Endothelial cell of umbilical vein (primary cell): ENCODE results near the gene TMEM179B. TPM values are rescaled to one million over a fixed set of nuclear protein-coding genes. Genes with fewer than 3 reads are reported as not detected.
"Not testable (repeated sequence)": the region's sequence is repeated elsewhere in the genome, so short reads cannot be mapped to it uniquely, and the experiment has no call there.

Experiments used
- BruUV-seq: library from RNA; stranded (reverse); fragments of 400-500 nt; replicated peaks from 2 replicates; lab custom pipeline; 2021; lab: Mats Ljungman, UMichigan
- CTCF ChIA-PET: fragments of 300-600, 350-600 bp; sonication (Branson Sonifier 250); formaldehyde crosslinking; loops from one replicate; lab custom pipeline; 2021; ENCODE audit warnings: antibody characterized with exemption, inconsistent platforms; lab: Charles Lee
- POLR2A ChIA-PET: fragments of 300-600, 350-600 bp; sonication (Branson Sonifier 250); formaldehyde crosslinking; loops from one replicate; lab custom pipeline; 2021; ENCODE audit warnings: antibody characterized with exemption, inconsistent platforms; lab: Charles Lee
- DNase-seq: peaks from one replicate; pipeline ENCODE4 v3.0.0-alpha.2; 2011; ENCODE audit warnings: low read depth, low spot score
- FAIRE-seq: peaks from 2 replicates; lab custom pipeline; 2011; peaks lifted over from hg19 to GRCh38; lab: Jason Lieb, UNC
- H2AFZ ChIP-seq: 2 replicates; pipeline ENCODE4 v1.6.0; 2012; ENCODE audit warnings: low read depth, low read length, control low read depth, inconsistent platforms
- H3K27ac ChIP-seq: 2 replicates; pipeline ENCODE4 v1.5.1; 2011; ENCODE audit warnings: low read depth, mild to moderate bottlenecking, control low read depth, low read length, moderate library complexity; ENCODE audit not compliant: insufficient read depth
- H3K27me3 ChIP-seq, 2 experiments: 2 replicates each; pipeline versions ENCODE4 v1.6.0 to v1.6.1; 2011; ENCODE audit warnings: low read length in 2 of 2, mixed read lengths in 1 of 2; ENCODE audit not compliant: control insufficient read depth in 2 of 2, insufficient read depth in 2 of 2
- H3K36me3 ChIP-seq, 2 experiments: 2 replicates in 1 of 2; 3 replicates in 1 of 2; pipeline ENCODE4 v1.5.1; 2011; ENCODE audit warnings: low read length in 2 of 2, mild to moderate bottlenecking in 1 of 2, moderate library complexity in 1 of 2; ENCODE audit not compliant: control insufficient read depth in 2 of 2, insufficient read depth in 2 of 2; ENCODE audit errors: extremely low read depth in 1 of 2
- H3K4me1 ChIP-seq: 3 replicates; pipeline ENCODE4 v1.5.1; 2011; ENCODE audit warnings: mild to moderate bottlenecking, low read length; ENCODE audit not compliant: control insufficient read depth, insufficient read depth; ENCODE audit errors: extremely low read depth
- H3K4me2 ChIP-seq: 2 replicates; pipeline ENCODE4 v1.6.1; 2011; ENCODE audit warnings: low read length, control low read depth, mixed read lengths; ENCODE audit not compliant: insufficient read depth
- H3K4me3 ChIP-seq, 3 experiments: fragments of 200-600 bp in 1 of 3; sonication (generic), shearing (Covaris generic) in 1 of 3; replicated peaks in 1 of 3; 2 replicates each; pipeline ENCODE4 v1.5.1; 2011 to 2016; ENCODE audit warnings: control low read depth in 3 of 3, low read length in 3 of 3, mild to moderate bottlenecking in 2 of 3, inconsistent platforms in 1 of 3, low read depth in 1 of 3, moderate library complexity in 1 of 3; ENCODE audit not compliant: insufficient read depth in 1 of 3
- H3K79me2 ChIP-seq: 2 replicates; pipeline ENCODE4 v1.6.0; 2012; ENCODE audit warnings: low read length, inconsistent platforms; ENCODE audit not compliant: control insufficient read depth, insufficient read depth
- H3K9ac ChIP-seq: replicated peaks from 2 replicates; pipeline ENCODE3; 2011; ENCODE audit warnings: low read length, control low read depth; ENCODE audit not compliant: insufficient read depth; ENCODE audit errors: extremely low read depth
- H3K9me1 ChIP-seq: replicated peaks from 3 replicates; pipeline ENCODE4 v1.6.0; 2011; ENCODE audit warnings: mild to moderate bottlenecking, low read length; ENCODE audit not compliant: control insufficient read depth, insufficient read depth; ENCODE audit errors: extremely low read depth
- H3K9me3 ChIP-seq: replicated peaks from 2 replicates; pipeline ENCODE4 v1.5.1; 2012; ENCODE audit warnings: low read length, inconsistent platforms; ENCODE audit not compliant: control insufficient read depth, insufficient read depth
- H4K20me1 ChIP-seq: replicated peaks from 2 replicates; pipeline ENCODE3; 2011; ENCODE audit warnings: mild to moderate bottlenecking, low read length; ENCODE audit not compliant: control insufficient read depth, insufficient read depth; ENCODE audit errors: extremely low read depth
- EZH2 ChIP-seq: IDR thresholded peaks from 2 replicates; pipeline ENCODE4 v1.6.1; 2012; ENCODE audit warnings: borderline replicate concordance, low read depth, mild to moderate bottlenecking, moderate library complexity, low read length, inconsistent platforms; ENCODE audit not compliant: severe bottlenecking
- GATA2 ChIP-seq: IDR thresholded peaks from 2 replicates; pipeline ENCODE4 v1.7.0; 2011; ENCODE audit warnings: low read depth, mild to moderate bottlenecking, moderate library complexity, mixed read lengths, low read length; ENCODE audit not compliant: insufficient read length, insufficient read depth
- JUN ChIP-seq: IDR thresholded peaks from 2 replicates; pipeline ENCODE4 v1.6.1; 2011; ENCODE audit warnings: borderline replicate concordance, low read depth; ENCODE audit not compliant: insufficient read length, insufficient read depth
- POLR2A ChIP-seq: IDR thresholded peaks from 2 replicates; pipeline ENCODE4 v1.6.1; 2012; ENCODE audit warnings: low read depth, mild to moderate bottlenecking, control low read depth, low read length
- dilution Hi-C: fragments of 300-500 bp; cut with MboI; formaldehyde crosslinking; loops from one replicate; pipeline ENCODE4 v1.15.0; 2019; ENCODE audit warnings: low sequenced_read_pairs; ENCODE audit not compliant: extremely low pct_ligation_motif_present
- intact Hi-C: fragments of 100-400 bp; cut with micrococcal nuclease; formaldehyde crosslinking; loops from one replicate; pipeline ENCODE4 v1.10.0; 2022
- polyA plus RNA-seq, 4 experiments: library from polyadenylated mRNA; depleted of rRNA in 3 of 4; stranded (reverse) in 3 of 4; unstranded in 1 of 4; fragments of >200 nt; gene quantifications; 2 replicates each; pipeline versions ENCODE4 v1.2.1 to v1.2.3, GENCODE V29; 2011 to 2012; ENCODE audit warnings: missing spikeins in 1 of 4
- total RNA-seq: library from RNA; stranded (reverse); gene quantifications from 2 replicates; pipeline ENCODE4 v1.2.3, GENCODE V29; 2021

TMEM179B gene
- total and polyA plus RNA-seq, 2 donors (not counting 3 experiments of a cell fraction or from before 2014, with no cell fraction given), result 27.6 to 102 TPM

DNA sequence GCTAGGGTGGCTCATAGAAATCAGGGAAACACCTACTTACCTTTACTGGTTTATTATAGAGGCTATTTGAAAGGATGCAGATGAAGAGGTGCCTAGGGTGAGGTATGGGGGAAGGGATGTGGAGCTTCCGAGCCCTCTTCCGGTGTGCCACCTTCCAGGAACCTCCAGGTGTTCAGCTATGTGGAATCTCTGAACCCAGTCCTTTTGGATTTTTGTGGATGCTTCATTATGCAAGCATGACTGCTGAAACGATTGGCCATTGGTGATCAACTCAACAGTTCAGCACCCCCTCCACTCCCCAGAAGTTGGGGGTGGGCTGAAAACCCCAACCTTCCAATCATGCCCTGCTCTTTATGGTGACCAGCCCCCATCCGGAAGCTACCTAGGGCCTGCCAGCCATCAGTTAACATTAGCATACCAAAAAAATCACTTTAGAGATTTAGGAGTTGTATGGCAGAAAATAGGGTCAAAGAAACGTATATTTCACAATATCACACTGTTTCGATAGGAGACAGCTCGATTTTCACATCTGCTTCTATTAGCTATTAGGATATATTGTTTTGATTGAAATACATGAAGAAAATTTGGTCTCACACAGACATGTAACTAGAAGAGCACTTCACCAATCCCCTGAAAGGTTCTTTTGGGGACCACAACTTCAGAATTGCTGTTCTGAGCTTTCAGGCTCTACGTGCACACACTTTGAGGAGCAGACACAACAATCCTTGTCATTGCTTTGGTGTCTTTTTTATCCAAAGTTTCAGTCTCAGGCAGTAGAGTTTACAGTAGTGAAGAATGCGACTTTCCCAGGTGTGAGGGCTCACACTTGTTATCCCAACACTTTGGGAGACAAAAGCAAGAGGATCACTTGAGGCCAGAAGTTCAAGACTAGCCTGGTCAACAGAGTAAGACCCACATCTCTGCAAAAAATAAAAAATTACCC lies 29.1 kb upstream of the TMEM179B start:
- Histone ChIP-seq H3K4me1 (peaks cover 10% of the 10 kb centered on the region), H4K20me1 (no peaks in the 10 kb centered on the region), H2AFZ (no peak overlapping the region), H3K36me3 (no peaks in the 10 kb centered on the region), H3K79me2 (peaks cover 11% of the 10 kb centered on the region), H3K9ac (no peak overlapping the region), H3K9me1 (no peaks in the 10 kb centered on the region), H3K27ac (no peak overlapping the region), H3K9me3 (no peaks in the 10 kb centered on the region), H3K4me2 (no peak overlapping the region), H3K4me3 (no peak overlapping the region), H3K27me3 (no peaks in the 10 kb centered on the region)
- dilution Hi-C loops (no loop called here), intact Hi-C loops (no loop called here)
- no TSS peak for BruUV-seq
- FAIRE-seq (no peak), DNase-seq (no peak)
- ChIA-PET CTCF (interaction anchor here (1.3 to 1.6 kb wide), 2 partner anchors 13 to 29 kb away, joined by 4 to 5 read pairs; partner anchors contain the start of genes TAF6L and TMEM179B), POLR2A (no interaction called here)
- TF ChIP-seq JUN (no peak), GATA2 (no peak), POLR2A (no peak), EZH2 (no peak)

DNA sequence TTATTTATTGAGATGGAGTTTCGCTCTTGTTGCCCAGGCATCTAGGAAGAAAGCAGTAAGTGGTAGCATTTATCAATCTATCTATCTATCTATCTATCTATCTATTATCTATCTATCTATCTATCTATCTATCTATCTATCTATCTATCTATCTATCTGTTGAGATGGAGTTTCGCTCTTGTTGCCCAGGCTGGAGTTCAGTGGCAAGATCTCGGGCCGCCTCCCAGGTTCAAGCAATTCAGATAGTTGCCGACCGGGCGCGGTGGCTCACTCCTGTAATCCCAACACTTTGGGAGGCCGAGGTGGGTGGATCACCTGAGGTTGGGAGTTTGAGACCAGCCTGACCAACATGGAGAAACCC lies 26.4 kb upstream of the TMEM179B start:
- peak overlapping the region; percentile 6 for H3K4me2 ChIP-seq
- FAIRE-seq, H3K27me3 ChIP-seq, H3K36me3 ChIP-seq, H3K9me3 ChIP-seq, BruUV-seq, dilution Hi-C loops, DNase-seq, H3K9ac ChIP-seq, H3K4me1 ChIP-seq, H3K27ac ChIP-seq, H4K20me1 ChIP-seq, H3K9me1 ChIP-seq, H3K79me2 ChIP-seq: not testable (repeated sequence)
- intact Hi-C loops, result loop anchor here (1.0 to 2.0 kb wide), 4 partner anchors 8 to 32 kb away; partner anchors contain the start of genes TAF6L, TMEM179B and TTC9C
- ChIA-PET POLR2A (interaction anchor here (0.9 to 2.5 kb wide), 2 partner anchors 33 to 80 kb away, joined by 3 to 13 read pairs; partner anchors contain the start of gene HNRNPUL2), CTCF (interaction anchor here (1.0 to 3.1 kb wide), 5 partner anchors 7 to 29 kb away, joined by 3 to 15 read pairs (median 5); partner anchors contain the start of genes TAF6L, TMEM179B and ZBTB3)
- H3K4me3 ChIP-seq, result peak overlapping the region in 1 of 3 experiments; percentile 89
- peak overlapping the region; percentile 23 for H2AFZ ChIP-seq
